Effector memory CD4-positive, alpha-beta T cell (primary cell): Measurements from ENCODE around the gene BPI.
"Not testable (repeated sequence)": the region's sequence is repeated elsewhere in the genome, so short reads cannot be mapped to it uniquely, and the experiment has no call there.

ENCODE experiments used
- DNase-seq, 3 donors: peaks; one replicate each; pipeline ENCODE4 v3.0.0-alpha.2; 2020
- H3K27ac ChIP-seq: 2 replicates; pipeline ENCODE4 v1.7.0; 2013; ENCODE audit warnings: mild to moderate bottlenecking, low read length, moderate library complexity; ENCODE audit not compliant: insufficient read depth, poor library complexity, severe bottlenecking
- H3K27me3 ChIP-seq: replicated peaks from 2 replicates; pipeline ENCODE4 v1.7.0; 2013; ENCODE audit warnings: mild to moderate bottlenecking, low read length; ENCODE audit not compliant: insufficient read depth, control insufficient read depth, poor library complexity, severe bottlenecking
- H3K36me3 ChIP-seq: 2 replicates; pipeline ENCODE4 v1.7.0; 2013; ENCODE audit warnings: mild to moderate bottlenecking, low read length, moderate library complexity; ENCODE audit not compliant: control insufficient read depth, insufficient read depth
- H3K4me1 ChIP-seq: 2 replicates; pipeline ENCODE4 v1.7.0; 2013; ENCODE audit warnings: low read length, mild to moderate bottlenecking; ENCODE audit not compliant: control insufficient read depth, insufficient read depth, poor library complexity, severe bottlenecking
- H3K4me3 ChIP-seq: 2 replicates; pipeline ENCODE4 v1.7.0; 2013; ENCODE audit warnings: low read length, low read depth, mild to moderate bottlenecking; ENCODE audit not compliant: insufficient read depth, poor library complexity, severe bottlenecking
- H3K9me3 ChIP-seq: 2 replicates; pipeline ENCODE4 v1.7.0; 2013; ENCODE audit warnings: mild to moderate bottlenecking, low read length, moderate library complexity; ENCODE audit not compliant: control insufficient read depth

The BPI gene

DNA sequence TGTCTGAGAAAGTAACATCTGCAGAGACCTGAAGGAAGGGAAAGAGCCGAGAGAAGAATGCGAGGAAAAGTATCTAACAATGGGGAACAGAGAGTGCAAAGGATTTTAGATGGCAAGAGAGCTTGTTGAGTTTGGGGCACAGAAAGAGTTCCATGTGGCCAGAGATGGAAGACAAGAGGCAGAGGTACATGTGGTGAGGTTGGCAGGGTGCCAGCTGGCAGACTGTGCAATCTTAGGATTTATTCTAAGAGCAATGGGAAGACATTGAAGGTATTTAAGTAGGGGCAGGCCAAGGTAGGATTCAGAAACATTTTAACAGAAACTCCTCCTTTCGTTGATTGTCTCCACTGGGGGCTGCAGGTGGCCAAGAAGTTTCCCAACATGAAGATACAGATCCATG is 21.9 kb downstream of the BPI start:
- H3K27me3 ChIP-seq, result no peaks in the 10 kb centered on the region
- no peaks in the 10 kb centered on the region for H3K36me3 ChIP-seq

DNA sequence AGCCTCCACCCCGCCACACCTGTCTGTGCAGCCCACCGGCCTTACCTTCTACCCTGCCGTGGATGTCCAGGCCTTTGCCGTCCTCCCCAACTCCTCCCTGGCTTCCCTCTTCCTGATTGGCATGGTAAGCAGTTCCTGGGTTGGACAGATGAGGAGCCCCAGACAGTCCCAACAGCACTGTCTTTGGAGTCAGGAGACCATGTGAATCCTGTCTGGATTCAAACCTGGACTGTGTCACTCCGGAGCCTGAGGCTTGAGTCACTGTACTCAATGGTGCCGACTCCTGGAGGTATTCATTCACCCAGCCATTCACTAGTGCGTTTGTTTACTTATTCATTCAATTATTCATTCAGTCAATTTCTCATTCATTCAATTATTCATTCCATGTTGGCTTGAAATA is 22.4 kb downstream of the BPI start:
- H3K4me3 ChIP-seq, result no peak overlapping the region
- no peaks in the 10 kb centered on the region for H3K27me3 ChIP-seq
- no peak for DNase-seq
- H3K9me3 ChIP-seq, result no peaks in the 10 kb centered on the region
- no peak overlapping the region for H3K27ac ChIP-seq
- H3K4me1 ChIP-seq, result no peaks in the 10 kb centered on the region
- H3K36me3 ChIP-seq, result no peaks in the 10 kb centered on the region

More for the DNA sequence above, 21.9 kb downstream of the BPI start:
- DNase-seq, result no peak
- Histone ChIP-seq H3K4me1 (no peaks in the 10 kb centered on the region), H3K27ac (no peak overlapping the region), H3K9me3 (no peaks in the 10 kb centered on the region), H3K4me3 (no peak overlapping the region)

DNA sequence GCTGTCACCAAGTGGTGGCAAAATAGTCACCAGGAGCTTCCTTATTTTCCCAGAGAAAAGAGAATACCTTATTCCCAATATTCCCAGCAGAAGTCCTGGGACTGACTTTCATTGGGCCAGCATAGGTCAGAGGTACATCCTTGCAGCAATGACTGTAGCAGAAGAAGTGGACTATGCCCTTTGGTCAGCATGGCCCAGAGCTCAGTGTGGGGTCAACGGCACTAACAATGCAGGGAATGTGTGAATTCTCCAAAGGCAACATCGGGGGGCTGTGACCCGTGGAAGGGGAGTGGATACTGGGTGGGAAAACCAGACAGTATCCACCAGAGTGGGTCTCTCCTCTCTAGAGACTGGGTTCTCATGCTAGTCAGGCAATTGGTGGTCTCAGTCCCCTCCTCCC is 26.7 kb downstream of the BPI start:
- Histone ChIP-seq H3K27ac (no peak overlapping the region), H3K4me1 (no peaks in the 10 kb centered on the region), H3K36me3 (no peaks in the 10 kb centered on the region), H3K27me3 (no peaks in the 10 kb centered on the region), H3K9me3 (no peaks in the 10 kb centered on the region), H3K4me3 (no peak overlapping the region)
- DNase-seq, result no peak

DNA sequence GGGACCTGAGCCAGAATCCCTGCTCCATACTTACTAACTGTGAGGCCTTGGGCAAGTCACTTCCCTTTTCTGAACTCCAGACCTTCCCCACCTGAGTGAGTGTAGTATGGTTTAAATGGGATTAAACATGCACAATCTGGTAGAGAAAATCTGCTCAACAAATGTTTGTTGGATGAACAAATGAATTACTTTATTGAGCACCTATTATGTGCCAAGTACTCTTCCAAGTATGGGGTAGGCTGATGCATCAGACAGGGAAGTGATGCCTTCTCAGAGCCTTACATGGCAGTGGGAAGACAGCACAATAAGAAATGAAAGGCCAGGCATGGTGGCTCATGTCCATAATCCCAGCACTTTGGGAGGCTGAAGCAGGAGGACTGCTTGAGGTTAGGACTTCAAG is 27.3 kb downstream of the BPI start:
- H3K27me3 ChIP-seq, result no peaks in the 10 kb centered on the region
- H3K9me3 ChIP-seq, result no peaks in the 10 kb centered on the region
- DNase-seq, result no peak
- H3K4me3 ChIP-seq, result no peak overlapping the region
- H3K27ac ChIP-seq, result no peak overlapping the region
- H3K4me1 ChIP-seq, result no peaks in the 10 kb centered on the region
- H3K36me3 ChIP-seq, result no peaks in the 10 kb centered on the region

DNA sequence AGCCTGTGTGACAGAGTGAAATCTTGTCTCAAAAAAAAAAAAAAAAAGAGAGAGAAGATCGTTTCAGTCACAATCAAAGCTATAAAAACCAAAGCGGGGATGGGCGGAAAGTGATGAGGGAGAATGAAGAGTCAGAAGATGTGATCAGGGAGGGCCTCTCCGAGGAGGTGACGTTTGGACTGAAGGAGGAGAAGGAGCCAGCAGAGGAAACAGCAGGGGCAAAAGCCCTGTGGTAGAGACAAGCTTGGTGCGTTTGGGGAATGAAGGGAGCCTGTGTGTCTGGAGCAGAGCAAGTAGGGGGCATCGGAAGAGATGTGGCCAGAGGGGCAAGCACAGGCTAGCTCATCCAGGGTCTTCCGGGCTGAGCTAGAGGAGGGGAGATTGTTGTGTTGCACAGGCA is 27.9 kb downstream of the BPI start:
- Histone ChIP-seq H3K27ac (no peak overlapping the region), H3K9me3 (no peaks in the 10 kb centered on the region), H3K36me3 (no peaks in the 10 kb centered on the region), H3K4me3 (no peak overlapping the region), H3K4me1 (no peaks in the 10 kb centered on the region), H3K27me3 (no peaks in the 10 kb centered on the region)
- no peak for DNase-seq

DNA sequence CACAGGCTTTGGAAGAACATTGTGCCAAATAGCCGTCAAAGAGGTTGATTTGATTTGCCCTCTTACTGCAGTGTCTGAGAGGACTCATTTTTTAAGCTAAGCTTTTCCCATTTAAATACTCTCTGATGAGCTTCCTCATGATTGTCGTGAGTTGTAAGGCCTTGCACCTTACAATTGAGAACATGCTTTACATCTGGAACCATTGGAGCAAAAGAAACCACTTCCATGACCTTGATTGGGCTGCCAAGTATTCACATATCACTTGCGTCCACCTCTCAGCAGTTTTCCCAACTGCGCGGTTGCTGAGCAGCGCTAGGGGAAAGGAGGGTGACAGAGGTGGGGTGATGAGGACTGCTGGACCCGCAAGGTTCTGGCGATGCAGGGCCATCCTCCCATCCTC is 30.1 kb downstream of the BPI start:
- no peak for DNase-seq
- Histone ChIP-seq H3K27ac (no peak overlapping the region), H3K4me1 (no peaks in the 10 kb centered on the region), H3K9me3 (peaks cover 4% of the 10 kb centered on the region), H3K27me3 (no peaks in the 10 kb centered on the region), H3K36me3 (no peaks in the 10 kb centered on the region), H3K4me3 (no peak overlapping the region)

DNA sequence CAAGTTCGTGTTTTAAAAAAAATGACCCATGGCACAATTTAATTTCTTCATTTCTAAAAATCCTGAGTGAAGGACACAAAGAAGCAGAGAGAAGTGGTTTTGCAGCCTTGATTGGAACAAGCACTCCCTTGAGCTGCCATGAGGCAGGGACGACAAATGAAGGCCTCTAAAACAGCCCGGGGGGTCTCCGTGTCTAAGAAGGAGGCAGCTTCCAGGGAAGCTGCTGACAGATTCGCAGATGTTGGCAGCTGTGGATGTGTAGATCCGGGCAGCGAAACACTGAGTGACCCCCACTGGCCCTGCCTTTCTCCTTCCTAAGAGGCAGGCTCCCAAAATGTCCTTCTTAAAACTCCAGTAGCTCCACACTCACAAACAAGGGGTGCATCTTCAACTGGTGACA is 32.8 kb downstream of the BPI start:
- Histone ChIP-seq H3K4me3 (no peak overlapping the region), H3K4me1 (no peaks in the 10 kb centered on the region), H3K27me3 (no peaks in the 10 kb centered on the region), H3K9me3 (peaks cover 4% of the 10 kb centered on the region), H3K36me3 (no peaks in the 10 kb centered on the region), H3K27ac (no peak overlapping the region)
- DNase-seq, result no peak

DNA sequence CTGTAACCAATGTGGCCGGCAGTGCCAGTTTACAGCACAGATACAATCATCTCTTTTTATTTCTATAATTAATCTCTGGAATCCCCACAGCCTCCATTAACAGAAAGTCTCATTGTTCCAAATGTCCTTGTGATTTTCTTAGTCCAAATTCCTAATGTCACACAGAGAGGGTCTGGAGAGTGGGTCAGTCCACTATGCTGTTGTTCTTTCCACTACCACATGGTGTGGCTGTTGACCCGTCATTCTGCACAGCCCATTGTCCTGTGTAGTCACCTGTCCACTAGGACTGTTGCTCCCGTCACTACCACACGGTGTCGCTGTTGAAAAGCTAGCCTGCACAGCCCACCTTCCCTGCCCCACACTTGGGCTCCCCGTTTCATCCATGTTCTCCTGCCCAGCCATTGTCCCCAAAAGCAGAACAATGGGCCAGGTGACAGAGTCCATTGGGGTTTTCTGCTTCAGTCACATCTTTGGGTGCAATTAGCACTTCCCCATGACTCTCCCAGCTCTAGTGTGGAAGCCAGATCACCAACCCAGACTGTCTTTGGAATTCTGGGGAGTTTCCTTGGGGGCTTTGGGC is 33.7 kb downstream of the BPI start:
- peaks cover 4% of the 10 kb centered on the region for H3K9me3 ChIP-seq
- H3K27me3 ChIP-seq, result no peaks in the 10 kb centered on the region
- H3K27ac ChIP-seq, result no peak overlapping the region
- H3K4me1 ChIP-seq, result no peaks in the 10 kb centered on the region
- no peak for DNase-seq
- H3K36me3 ChIP-seq, result no peaks in the 10 kb centered on the region
- H3K4me3 ChIP-seq, result no peak overlapping the region

DNA sequence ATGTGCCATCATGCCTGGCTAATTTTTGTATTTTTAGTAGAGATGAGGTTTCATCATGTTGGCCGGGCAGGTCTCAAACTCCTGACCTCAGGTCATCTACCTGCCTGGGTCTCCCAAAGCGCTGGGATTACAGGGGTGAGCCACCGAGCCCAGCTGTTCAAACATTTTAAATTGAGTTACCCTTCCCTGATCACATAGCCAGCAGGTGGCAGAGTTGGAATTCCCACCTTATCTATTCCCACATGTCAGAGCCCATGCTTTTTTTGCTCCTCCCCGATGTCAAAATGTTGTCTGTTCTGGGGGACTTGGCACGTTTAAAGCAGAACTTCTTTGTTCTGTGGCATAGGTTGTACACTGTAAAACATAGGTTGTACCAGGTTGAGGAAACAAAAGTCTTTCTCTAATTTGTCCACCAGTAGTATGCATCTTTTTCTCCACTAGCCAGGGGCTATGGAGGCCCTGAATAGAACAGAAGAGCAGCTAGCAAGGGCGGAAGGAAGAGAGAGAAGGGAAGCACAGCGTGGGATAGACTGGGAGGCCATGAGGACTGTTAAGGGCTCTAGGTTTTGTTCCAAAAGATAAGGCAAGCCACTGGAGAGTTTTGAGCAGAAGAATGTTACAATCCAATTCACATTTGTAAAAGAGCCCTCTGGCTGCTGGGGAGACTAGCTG is 35.0 kb downstream of the BPI start:
- no peaks in the 10 kb centered on the region for H3K27me3 ChIP-seq
- peaks cover 4% of the 10 kb centered on the region for H3K9me3 ChIP-seq
- no peak overlapping the region for H3K27ac ChIP-seq
- H3K4me3 ChIP-seq, result no peak overlapping the region
- no peak for DNase-seq
- H3K4me1 ChIP-seq, result no peaks in the 10 kb centered on the region
- H3K36me3 ChIP-seq, result no peaks in the 10 kb centered on the region

DNA sequence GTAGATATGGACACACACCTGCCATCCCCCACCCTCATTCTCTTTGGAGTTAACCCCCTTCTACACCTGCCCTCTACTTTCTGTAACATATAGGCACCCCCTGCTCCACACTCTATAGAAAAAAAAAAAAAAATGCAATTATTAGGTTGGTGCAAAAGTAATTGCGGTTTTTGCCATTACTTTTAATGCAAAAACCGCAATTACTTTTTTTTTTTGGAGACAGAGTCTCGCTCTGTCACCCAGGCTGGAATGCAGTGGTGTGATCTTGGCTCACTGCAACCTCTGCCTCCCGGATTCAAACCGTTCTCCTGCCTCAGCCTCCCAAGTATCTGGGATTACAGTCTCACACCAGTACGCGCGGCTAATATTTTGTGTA is 35.6 kb downstream of the BPI start:
- H3K4me3 ChIP-seq, H3K9me3 ChIP-seq, H3K36me3 ChIP-seq, H3K27me3 ChIP-seq, H3K27ac ChIP-seq, H3K4me1 ChIP-seq, DNase-seq: not testable (repeated sequence)
